Measurements from ENCODE around the gene C12orf56.

C12orf56 gene

GRCh38 chr12:64293654-64294364 lies 96.7 kb downstream of the C12orf56 start:
- TF ChIP-seq SIN3A (IDR thresholded peaks at IDR 0.05; ENCODE audit: borderline replicate concordance, insufficient read depth, low read length): no peak
- TF ChIP-seq FOXP2 (optimal IDR thresholded peaks at IDR 0.05; ENCODE audit: borderline replicate concordance, extremely low read depth, extremely low read length, insufficient read depth): no peak
- no peak for TF ChIP-seq POLR2AphosphoS5 (IDR thresholded peaks at IDR 0.05; ENCODE audit: low read depth, low read length)
- TF ChIP-seq REST (IDR thresholded peaks at IDR 0.05; ENCODE audit: insufficient read depth in 1 of 2, low read depth in 2 of 2, low read length in 2 of 2): no peak
- TF ChIP-seq TAF1 (IDR thresholded peaks at IDR 0.05; ENCODE audit: borderline replicate concordance, insufficient read depth, low read length): no peak

DNA sequence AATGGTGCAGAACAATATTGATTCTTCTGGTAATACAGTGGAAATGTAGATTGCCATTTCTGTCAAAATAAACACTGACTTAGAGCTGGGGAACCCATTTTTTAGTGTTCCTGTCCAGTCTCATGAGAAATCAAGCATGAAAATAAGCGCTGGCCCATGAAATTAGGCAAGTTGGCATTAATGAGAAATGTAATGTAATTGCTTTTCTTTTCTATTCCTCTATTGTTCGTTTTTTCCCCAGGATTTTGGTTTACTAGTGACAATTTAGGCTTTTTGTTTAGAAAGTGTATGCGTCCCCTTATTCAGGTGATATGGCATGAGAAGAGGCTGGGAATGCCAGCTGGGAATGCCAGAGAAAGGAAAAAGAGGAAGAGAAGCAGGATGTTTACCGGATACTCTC lies 104.0 kb downstream of the C12orf56 start:
- TF ChIP-seq FOXP2 (optimal IDR thresholded peaks at IDR 0.05; ENCODE audit: borderline replicate concordance, extremely low read depth, extremely low read length, insufficient read depth) (no peak), TAF1 (IDR thresholded peaks at IDR 0.05; ENCODE audit: borderline replicate concordance, insufficient read depth, low read length) (no peak), SIN3A (IDR thresholded peaks at IDR 0.05; ENCODE audit: borderline replicate concordance, insufficient read depth, low read length) (no peak), REST (IDR thresholded peaks at IDR 0.05; ENCODE audit: insufficient read depth in 1 of 2, low read depth in 2 of 2, low read length in 2 of 2) (no peak), POLR2AphosphoS5 (IDR thresholded peaks at IDR 0.05; ENCODE audit: low read depth, low read length) (no peak)

DNA sequence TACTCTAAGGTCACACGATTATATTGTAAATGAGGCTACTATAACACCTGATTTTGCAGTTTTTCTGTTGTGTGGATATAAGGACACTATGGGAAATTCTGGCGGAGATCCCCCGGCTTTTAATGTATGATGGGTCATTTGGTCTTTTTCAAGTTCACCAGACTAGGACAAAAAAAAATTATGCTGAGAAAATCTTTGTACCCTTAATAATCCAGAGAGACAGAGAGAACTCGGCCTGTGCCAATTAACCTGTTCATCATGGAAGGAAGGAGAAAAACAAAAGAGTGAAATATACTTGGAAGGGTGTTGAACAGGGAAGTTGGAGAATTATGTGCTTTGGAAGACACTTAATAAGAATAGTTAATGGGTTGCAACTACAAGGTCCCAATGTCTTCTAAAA lies 106.3 kb downstream of the C12orf56 start:
- no peak for TF ChIP-seq TAF1 (IDR thresholded peaks at IDR 0.05; ENCODE audit: borderline replicate concordance, insufficient read depth, low read length)
- TF ChIP-seq FOXP2 (optimal IDR thresholded peaks at IDR 0.05; ENCODE audit: borderline replicate concordance, extremely low read depth, extremely low read length, insufficient read depth): no peak

GRCh38 chr12:64278421-64278820 lies 112.1 kb downstream of the C12orf56 start:
- no peak for TF ChIP-seq REST (IDR thresholded peaks at IDR 0.05; ENCODE audit: insufficient read depth in 1 of 2, low read depth in 2 of 2, low read length in 2 of 2)
- TF ChIP-seq FOXP2 (optimal IDR thresholded peaks at IDR 0.05; ENCODE audit: borderline replicate concordance, extremely low read depth, extremely low read length, insufficient read depth): no peak
- TF ChIP-seq SIN3A (IDR thresholded peaks at IDR 0.05; ENCODE audit: borderline replicate concordance, insufficient read depth, low read length): no peak
- no peak for TF ChIP-seq TAF1 (IDR thresholded peaks at IDR 0.05; ENCODE audit: borderline replicate concordance, insufficient read depth, low read length)
- TF ChIP-seq POLR2AphosphoS5 (IDR thresholded peaks at IDR 0.05; ENCODE audit: low read depth, low read length): no peak

- TF ChIP-seq TAF1 (IDR thresholded peaks at IDR 0.05; ENCODE audit: borderline replicate concordance, insufficient read depth, low read length): no peak
- no peak for TF ChIP-seq SIN3A (IDR thresholded peaks at IDR 0.05; ENCODE audit: borderline replicate concordance, insufficient read depth, low read length)
- no peak for TF ChIP-seq FOXP2 (optimal IDR thresholded peaks at IDR 0.05; ENCODE audit: borderline replicate concordance, extremely low read depth, extremely low read length, insufficient read depth)
- no peak for TF ChIP-seq POLR2AphosphoS5 (IDR thresholded peaks at IDR 0.05; ENCODE audit: low read depth, low read length)
- no peak for TF ChIP-seq REST (IDR thresholded peaks at IDR 0.05; ENCODE audit: insufficient read depth in 1 of 2, low read depth in 2 of 2, low read length in 2 of 2)
These were observed 116.8 kb downstream of the C12orf56 start for GRCh38 chr12:64273527-64274403.

Data from PFSK-1 (cell line).